Measurements from ENCODE around the gene EMILIN1. TPM values are rescaled to one million over a fixed set of nuclear protein-coding genes. Genes with fewer than 3 reads are reported as not detected.

Gene EMILIN1
- total and polyA plus RNA-seq, 2 donors (not counting 1 experiment from before 2014, with no cell fraction given) = 0.24 to 0.52 TPM

DNA sequence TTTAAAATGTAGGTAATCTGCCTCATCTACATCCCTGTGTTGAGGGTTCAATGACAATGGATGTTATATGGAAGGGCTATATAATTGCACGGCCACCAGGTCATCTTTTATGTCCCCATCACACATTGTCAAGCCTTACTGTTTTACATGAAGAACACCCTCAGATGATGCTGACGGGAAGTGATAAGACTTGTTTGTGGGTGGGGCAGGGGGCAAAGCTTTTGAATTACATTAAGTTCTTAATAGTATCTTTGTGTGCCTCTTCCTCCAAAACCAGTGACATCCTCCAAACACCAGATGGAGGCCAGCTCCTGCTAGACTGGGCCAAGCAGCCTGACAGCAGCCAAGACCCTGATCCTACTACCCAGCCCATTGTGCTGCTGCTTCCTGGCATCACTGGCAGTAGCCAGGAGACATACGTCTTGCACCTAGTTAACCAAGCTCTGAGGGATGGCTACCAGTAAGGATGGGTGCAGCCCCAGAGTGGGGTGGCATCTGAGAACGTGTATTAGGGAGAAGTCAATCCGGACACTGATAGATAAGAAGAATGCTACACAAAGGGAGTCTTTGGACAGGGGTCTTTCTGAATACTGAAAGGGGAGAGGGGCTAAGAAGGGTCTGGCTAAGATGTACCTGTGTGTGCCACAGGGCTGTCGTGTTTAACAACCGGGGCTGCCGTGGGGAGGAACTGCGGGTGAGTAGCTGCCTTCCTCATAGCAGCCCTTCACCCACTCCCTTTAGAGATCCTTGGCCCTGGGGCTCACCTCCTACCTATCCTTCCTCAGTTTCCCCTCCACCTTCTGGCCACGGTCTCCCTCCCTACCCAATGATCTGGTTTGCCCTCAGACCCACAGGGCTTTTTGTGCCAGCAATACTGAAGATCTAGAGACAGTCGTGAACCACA is 50.5 kb downstream of the EMILIN1 start:
- no peak overlapping the region for H3K4me2 ChIP-seq (replicated peaks; ENCODE audit: low read depth, low read length, poor library complexity, severe bottlenecking)
- no peaks in the 10 kb centered on the region for H3K9me3 Mint-ChIP-seq (ENCODE audit: insufficient read depth)
- no peak for TF ChIP-seq EZH2 (IDR thresholded peaks at IDR 0.05; ENCODE audit: borderline replicate concordance, insufficient read depth, low read depth, low read length, poor library complexity, severe bottlenecking)
- peaks cover 7% of the 10 kb centered on the region for H3K79me2 ChIP-seq (ENCODE audit: control insufficient read depth, insufficient read depth, low read length)
- peaks cover 0 to 30% of the 10 kb centered on the region in 2 experiments for H3K36me3 ChIP-seq (replicated peaks in 1 of 2; ENCODE audit: control extremely low read depth in 1 of 2, control insufficient read depth in 1 of 2, extremely low read depth in 1 of 2, insufficient read depth in 2 of 2, low read length in 1 of 2)
- no peak overlapping the region for H3K27ac Mint-ChIP-seq
- ATAC-seq (ENCODE audit: low read depth) (no peak), DNase-seq (no peak)
- 93% methylated on average over 8 of the region's 11 CpGs for WGBS (ENCODE audit: insufficient coverage)
- no peak overlapping the region for H3K27ac ChIP-seq (ENCODE audit: low read length in 2 of 2)
- peaks cover 19% of the 10 kb centered on the region for H3K4me1 Mint-ChIP-seq
- peaks cover 5% of the 10 kb centered on the region for H4K20me1 ChIP-seq (ENCODE audit: control insufficient read depth, insufficient read depth, low read length, poor library complexity, severe bottlenecking)
- H3K9me3 ChIP-seq (ENCODE audit: control extremely low read depth in 1 of 3, control insufficient read depth in 2 of 3, insufficient read depth in 1 of 3, low read length in 2 of 3) = no peaks in the 10 kb centered on the region
- no peak overlapping the region for H3K9ac ChIP-seq (ENCODE audit: low read length)
- H3K27me3 ChIP-seq (replicated peaks in 1 of 4; ENCODE audit: control extremely low read depth in 1 of 4, control insufficient read depth in 3 of 4, insufficient read depth in 4 of 4, low read length in 3 of 4) = no peaks in the 10 kb centered on the region
- peaks cover 11 to 15% of the 10 kb centered on the region in 2 donors for H3K4me1 ChIP-seq (ENCODE audit: control insufficient read depth in 2 of 2, insufficient read depth in 2 of 2, low read length in 2 of 2)
- intact Hi-C loops (cut with micrococcal nuclease) = no loop called here
- H3K27me3 Mint-ChIP-seq = no peaks in the 10 kb centered on the region
- no peak overlapping the region for H2AFZ ChIP-seq (ENCODE audit: insufficient read depth, low read depth, low read length, poor library complexity, severe bottlenecking)
- H3K4me3 ChIP-seq (ENCODE audit: control extremely low read depth in 1 of 5, extremely low read depth in 1 of 5, insufficient read depth in 1 of 5, low read depth in 2 of 5, low read length in 4 of 5) = no peak overlapping the region
- ChIA-PET CTCF (no interaction called here), POLR2A (no interaction called here)
- no peak overlapping the region for H3K4me3 Mint-ChIP-seq

DNA sequence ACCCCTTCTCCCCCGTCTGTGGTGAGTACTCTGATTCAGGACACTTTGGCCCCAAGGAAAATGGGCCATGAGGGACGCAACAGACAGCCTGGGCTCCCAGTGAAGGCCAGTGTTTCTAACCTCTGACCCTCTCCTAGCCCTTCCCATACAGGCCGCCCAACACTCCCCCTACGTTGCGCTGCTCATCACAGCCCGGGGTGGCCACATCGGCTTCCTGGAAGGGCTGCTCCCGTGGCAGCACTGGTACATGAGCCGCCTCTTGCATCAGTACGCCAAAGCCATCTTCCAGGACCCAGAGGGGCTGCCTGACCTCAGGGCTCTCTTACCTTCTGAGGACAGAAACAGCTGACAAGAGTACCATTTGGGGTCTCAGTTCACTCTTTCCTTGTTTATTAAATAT is 52.0 kb downstream of the EMILIN1 start:
- Histone ChIP-seq H3K79me2 (ENCODE audit: control insufficient read depth, insufficient read depth, low read length) (peaks cover 12% of the 10 kb centered on the region), H3K9me3 (ENCODE audit: control extremely low read depth in 1 of 3, control insufficient read depth in 2 of 3, insufficient read depth in 1 of 3, low read length in 2 of 3) (no peaks in the 10 kb centered on the region), H3K4me1 (ENCODE audit: control insufficient read depth in 2 of 2, insufficient read depth in 2 of 2, low read length in 2 of 2) (peaks cover 15 to 22% of the 10 kb centered on the region in 2 donors), H3K4me2 (replicated peaks; ENCODE audit: low read depth, low read length, poor library complexity, severe bottlenecking) (no peak overlapping the region), H3K4me3 (ENCODE audit: control extremely low read depth in 1 of 5, extremely low read depth in 1 of 5, insufficient read depth in 1 of 5, low read depth in 2 of 5, low read length in 4 of 5) (no peak overlapping the region), H3K27ac (ENCODE audit: low read length in 2 of 2) (no peak overlapping the region), H3K36me3 (replicated peaks in 1 of 2; ENCODE audit: control extremely low read depth in 1 of 2, control insufficient read depth in 1 of 2, extremely low read depth in 1 of 2, insufficient read depth in 2 of 2, low read length in 1 of 2) (peaks cover 0 to 30% of the 10 kb centered on the region in 2 experiments), H3K9ac (ENCODE audit: low read length) (no peak overlapping the region), H4K20me1 (ENCODE audit: control insufficient read depth, insufficient read depth, low read length, poor library complexity, severe bottlenecking) (peaks cover 5% of the 10 kb centered on the region), H3K27me3 (replicated peaks in 1 of 4; ENCODE audit: control extremely low read depth in 1 of 4, control insufficient read depth in 3 of 4, insufficient read depth in 4 of 4, low read length in 3 of 4) (no peaks in the 10 kb centered on the region), H2AFZ (ENCODE audit: insufficient read depth, low read depth, low read length, poor library complexity, severe bottlenecking) (no peak overlapping the region)
- WGBS (ENCODE audit: insufficient coverage) = 89% methylated on average over 10 of the region's 10 CpGs
- DNase-seq (no peak), ATAC-seq (ENCODE audit: low read depth) (no peak)
- H3K9me3 Mint-ChIP-seq (ENCODE audit: insufficient read depth) = no peaks in the 10 kb centered on the region
- TF ChIP-seq, protein P1, sequence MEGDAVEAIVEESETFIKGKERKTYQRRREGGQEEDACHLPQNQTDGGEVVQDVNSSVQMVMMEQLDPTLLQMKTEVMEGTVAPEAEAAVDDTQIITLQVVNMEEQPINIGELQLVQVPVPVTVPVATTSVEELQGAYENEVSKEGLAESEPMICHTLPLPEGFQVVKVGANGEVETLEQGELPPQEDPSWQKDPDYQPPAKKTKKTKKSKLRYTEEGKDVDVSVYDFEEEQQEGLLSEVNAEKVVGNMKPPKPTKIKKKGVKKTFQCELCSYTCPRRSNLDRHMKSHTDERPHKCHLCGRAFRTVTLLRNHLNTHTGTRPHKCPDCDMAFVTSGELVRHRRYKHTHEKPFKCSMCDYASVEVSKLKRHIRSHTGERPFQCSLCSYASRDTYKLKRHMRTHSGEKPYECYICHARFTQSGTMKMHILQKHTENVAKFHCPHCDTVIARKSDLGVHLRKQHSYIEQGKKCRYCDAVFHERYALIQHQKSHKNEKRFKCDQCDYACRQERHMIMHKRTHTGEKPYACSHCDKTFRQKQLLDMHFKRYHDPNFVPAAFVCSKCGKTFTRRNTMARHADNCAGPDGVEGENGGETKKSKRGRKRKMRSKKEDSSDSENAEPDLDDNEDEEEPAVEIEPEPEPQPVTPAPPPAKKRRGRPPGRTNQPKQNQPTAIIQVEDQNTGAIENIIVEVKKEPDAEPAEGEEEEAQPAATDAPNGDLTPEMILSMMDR (IDR thresholded peaks at IDR 0.05) = no peak
- ChIA-PET POLR2A (no interaction called here), CTCF (no interaction called here)
- no peaks in the 10 kb centered on the region for H3K27me3 Mint-ChIP-seq
- no peak overlapping the region for H3K27ac Mint-ChIP-seq
- no peak overlapping the region for H3K4me3 Mint-ChIP-seq
- H3K4me1 Mint-ChIP-seq = peaks cover 24% of the 10 kb centered on the region
- intact Hi-C loops (cut with micrococcal nuclease) = no loop called here
